Sigmoid colon (tissue), 7 donors: ENCODE measurements around the gene PDE4D. TPM values are rescaled to one million over a fixed set of nuclear protein-coding genes. Genes with fewer than 3 reads are reported as not detected.

ENCODE experiments used
- DNase-seq: peaks from one replicate; pipeline ENCODE4 v3.0.0-alpha.2; 2019
- H3K27ac ChIP-seq, 4 donors: fragments of 200-600 bp; sonication (generic); one replicate each; pipeline ENCODE4 v1.5.1; 2016 to 2019; ENCODE audit warnings: mild to moderate bottlenecking in 1 of 4
- H3K27me3 ChIP-seq, 3 donors: fragments of 200-600 bp; sonication (generic); one replicate each; pipeline ENCODE4 v1.5.1; 2019; ENCODE audit warnings: mild to moderate bottlenecking in 1 of 3
- H3K36me3 ChIP-seq, 4 donors: fragments of 200-600 bp; sonication (generic); one replicate each; pipeline ENCODE4 v1.5.1; 2016 to 2019
- H3K4me1 ChIP-seq, 4 donors: fragments of 200-600 bp; sonication (generic); one replicate each; pipeline ENCODE4 v1.5.1; 2017 to 2019
- H3K4me3 ChIP-seq, 4 donors: fragments of 200-600 bp; sonication (generic); one replicate each; pipeline ENCODE4 v1.5.1; 2017 to 2019; ENCODE audit warnings: mild to moderate bottlenecking in 2 of 4, moderate library complexity in 1 of 4
- H3K9me3 ChIP-seq, 4 donors: fragments of 200-600 bp in 3 of 4; sonication (generic) in 3 of 4; one replicate each; pipeline versions ENCODE4 v1.5.1 to v1.6.1; 2013 to 2019
- CTCF ChIP-seq, 4 experiments: fragments of 450-650 bp in 3 of 4; fragments of 200-600 bp in 1 of 4; IDR thresholded peaks; one replicate each; pipeline ENCODE4 v1.5.1; 2016 to 2019; ENCODE audit warnings: antibody characterized with exemption in 4 of 4, mild to moderate bottlenecking in 3 of 4, moderate library complexity in 2 of 4
- EP300 ChIP-seq, 4 donors: sonication (generic); formaldehyde crosslinking; IDR thresholded peaks; one replicate each; pipeline ENCODE4 v1.6.1; 2017; ENCODE audit warnings: antibody characterized with exemption in 4 of 4
- POLR2A ChIP-seq, 2 donors: fragments of 450-650 bp; IDR thresholded peaks; one replicate each; pipeline ENCODE4 v1.6.1; 2016; ENCODE audit warnings: antibody characterized with exemption in 2 of 2, mild to moderate bottlenecking in 2 of 2, moderate library complexity in 2 of 2
- POLR2AphosphoS5 ChIP-seq, 4 donors: sonication (generic); formaldehyde crosslinking; IDR thresholded peaks; one replicate each; pipeline ENCODE4 v1.6.1; 2017; ENCODE audit warnings: antibody characterized with exemption in 4 of 4
- WGBS, 2 donors: extraction: QIAGEN DNeasy Blood & Tissue Kit; methylation state at CpG; one replicate each; pipeline ENCODE4 v1.1.7; 2013; 5-methylcytosine and 5-hydroxymethylcytosine counted together
- intact Hi-C: fragments of 100-400 bp; cut with DNase I; formaldehyde crosslinking; loops from one replicate; pipeline ENCODE4 v1.15.1; 2023
- polyA plus RNA-seq, 3 donors: library from polyadenylated mRNA; stranded (reverse); fragments of 200-250 nt; gene quantifications; one replicate each; pipeline ENCODE4 v1.2.3, GENCODE V29; 2013
- total RNA-seq, 4 donors: library from RNA; depleted of rRNA; stranded (reverse); fragments of >200 nt; gene quantifications; one replicate each; pipeline ENCODE4 v1.1.0, GENCODE V29; 2016
- donor health status: healthy with polysubstance abuse.
- donor health status: Bipolar disorder and iron deficiency.
- donor health status: healthy.

Gene PDE4D
- total and polyA plus RNA-seq, 7 donors = 6.0 to 289 (median 169) TPM

DNA sequence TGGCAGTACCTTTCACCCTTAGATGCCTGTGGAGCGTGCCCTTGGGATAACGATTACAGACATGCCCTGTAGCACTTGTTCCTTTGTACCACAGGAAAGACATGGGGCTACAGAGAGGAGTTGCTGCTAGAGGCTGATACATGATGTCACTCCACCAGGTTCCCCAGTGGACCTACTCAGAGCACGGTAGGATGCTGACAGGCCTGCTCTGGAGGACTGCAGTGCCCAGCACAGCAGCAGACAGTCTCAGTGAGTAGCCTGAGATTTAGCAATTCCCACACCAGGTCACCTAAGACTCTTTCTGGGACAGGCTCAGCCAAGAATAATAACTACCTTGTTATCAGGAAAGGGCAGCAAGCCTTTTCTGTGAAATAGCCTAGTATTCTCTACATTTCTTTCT is 28.8 kb downstream of the PDE4D start:
- no peak for TF ChIP-seq EP300 (IDR thresholded peaks at IDR 0.05)
- TF ChIP-seq CTCF (IDR thresholded peaks at IDR 0.05) = no peak
- no peak for TF ChIP-seq POLR2AphosphoS5 (IDR thresholded peaks at IDR 0.05)
- no peak for TF ChIP-seq POLR2A (IDR thresholded peaks at IDR 0.05)
- Histone ChIP-seq H3K4me3 (no peak overlapping the region), H3K4me1 (no peaks in the 10 kb centered on the region), H3K27me3 (no peaks in the 10 kb centered on the region), H3K27ac (no peak overlapping the region), H3K9me3 (no peaks in the 10 kb centered on the region), H3K36me3 (no peaks in the 10 kb centered on the region)
- DNase-seq = no peak
- whole genome bisulfite sequencing, 2 donors = 63 to 65% methylated on average over 3 of the region's 3 CpGs
- intact Hi-C loops = no loop called here

DNA sequence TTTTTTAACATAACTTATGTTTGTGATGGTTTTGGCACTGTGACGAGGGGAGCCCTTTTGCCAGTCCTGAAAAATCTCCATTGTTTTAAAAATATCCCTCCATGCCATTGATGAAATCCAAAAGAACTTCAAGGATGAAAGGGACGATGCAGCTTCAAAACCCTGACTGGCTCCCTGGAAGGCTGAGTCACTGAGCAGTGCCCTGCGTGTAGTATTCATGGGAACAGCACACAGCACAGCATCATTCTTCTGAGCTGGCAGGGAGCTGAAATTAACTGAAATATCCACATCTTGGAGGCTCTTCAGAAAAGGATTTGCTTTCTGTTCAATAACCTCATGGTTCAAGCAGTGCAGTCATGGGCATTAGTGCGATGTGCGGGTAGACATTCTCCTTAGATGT is 29.7 kb downstream of the PDE4D start:
- Histone ChIP-seq H3K27ac (no peak overlapping the region), H3K9me3 (no peaks in the 10 kb centered on the region), H3K27me3 (no peaks in the 10 kb centered on the region), H3K4me3 (no peak overlapping the region), H3K36me3 (no peaks in the 10 kb centered on the region), H3K4me1 (no peaks in the 10 kb centered on the region)
- TF ChIP-seq EP300 (IDR thresholded peaks at IDR 0.05) (no peak), CTCF (IDR thresholded peaks at IDR 0.05) (no peak), POLR2AphosphoS5 (IDR thresholded peaks at IDR 0.05) (no peak), POLR2A (IDR thresholded peaks at IDR 0.05) (no peak)
- no peak for DNase-seq
- WGBS, 2 donors = 79% methylated on average over 5 of the region's 5 CpGs
- intact Hi-C loops = no loop called here

DNA sequence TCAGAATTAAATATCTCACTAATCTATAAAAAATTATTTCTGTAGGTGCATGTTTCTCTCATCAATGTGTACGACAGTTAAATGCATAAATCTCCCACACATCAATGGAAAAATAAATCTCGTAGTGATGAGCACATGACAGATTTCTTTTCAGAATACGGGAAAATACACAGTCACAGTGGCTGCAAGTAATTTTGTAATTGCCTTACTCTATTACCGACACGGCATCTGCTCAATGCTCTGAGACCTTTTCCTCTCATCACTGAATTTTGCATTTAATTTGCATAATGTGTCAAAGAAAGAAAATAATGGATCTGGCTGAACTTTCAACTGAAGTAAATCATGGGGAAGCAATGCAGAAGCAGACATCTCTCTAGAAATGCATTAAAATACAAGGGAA is 37.2 kb downstream of the PDE4D start:
- DNase-seq = no peak
- no peak for TF ChIP-seq POLR2AphosphoS5 (IDR thresholded peaks at IDR 0.05)
- TF ChIP-seq POLR2A (IDR thresholded peaks at IDR 0.05) = no peak
- no peak for TF ChIP-seq CTCF (IDR thresholded peaks at IDR 0.05)
- TF ChIP-seq EP300 (IDR thresholded peaks at IDR 0.05) = no peak
- Histone ChIP-seq H3K4me1 (no peaks in the 10 kb centered on the region), H3K27ac (no peak overlapping the region), H3K27me3 (no peaks in the 10 kb centered on the region), H3K9me3 (no peaks in the 10 kb centered on the region), H3K4me3 (no peak overlapping the region), H3K36me3 (no peaks in the 10 kb centered on the region)
- 89 to 91% methylated on average over 5 of the region's 5 CpGs for WGBS, 2 donors
- intact Hi-C loops = no loop called here

DNA sequence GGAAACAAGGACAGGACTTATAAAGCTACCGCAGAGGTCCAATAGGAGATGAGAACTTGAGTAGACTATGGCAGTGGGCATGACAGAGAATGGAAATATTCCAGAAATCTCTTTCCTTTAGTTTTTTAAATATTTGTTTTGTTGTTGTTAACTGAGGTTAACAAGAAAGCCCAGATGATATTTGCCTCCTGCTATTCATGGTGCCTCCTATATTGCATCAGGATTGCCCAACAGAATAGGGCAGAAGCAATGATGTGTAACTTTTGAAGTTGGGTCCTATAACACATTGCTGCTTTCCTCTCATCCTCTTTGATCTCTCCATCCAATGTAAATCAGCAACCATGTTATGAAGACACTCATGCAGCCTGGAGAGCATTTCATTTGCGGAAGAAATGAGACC is 42.8 kb downstream of the PDE4D start:
- H3K36me3 ChIP-seq = no peaks in the 10 kb centered on the region
- no peaks in the 10 kb centered on the region for H3K27me3 ChIP-seq
- intact Hi-C loops = no loop called here
- no peak overlapping the region for H3K27ac ChIP-seq
- WGBS, 2 donors = 72 to 94% methylated on average over 2 of the region's 2 CpGs
- no peak for DNase-seq
- H3K4me1 ChIP-seq = no peaks in the 10 kb centered on the region
- TF ChIP-seq CTCF (IDR thresholded peaks at IDR 0.05) = no peak
- TF ChIP-seq POLR2AphosphoS5 (IDR thresholded peaks at IDR 0.05) = no peak
- TF ChIP-seq EP300 (IDR thresholded peaks at IDR 0.05) = no peak
- no peak overlapping the region for H3K4me3 ChIP-seq
- H3K9me3 ChIP-seq = no peaks in the 10 kb centered on the region

DNA sequence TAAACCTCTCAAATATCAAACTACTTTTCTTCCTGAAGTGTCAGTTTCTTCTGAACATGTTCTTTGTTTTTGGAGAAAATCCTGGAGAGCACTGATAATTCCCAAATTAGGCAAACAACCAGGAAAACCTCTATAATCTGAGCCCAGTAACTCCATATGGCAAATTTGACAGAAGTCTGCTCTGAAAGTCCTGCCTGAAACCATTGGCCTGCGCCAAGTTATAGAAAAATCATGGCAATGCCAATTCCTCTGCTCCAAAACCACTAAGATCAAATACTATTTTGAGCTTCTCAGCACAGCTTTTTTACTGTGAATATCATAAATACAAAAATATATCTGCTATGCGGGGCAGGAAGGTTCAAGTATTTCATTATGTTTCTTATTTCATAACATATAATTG is 45.9 kb downstream of the PDE4D start:
- TF ChIP-seq CTCF (IDR thresholded peaks at IDR 0.05) (no peak), POLR2A (IDR thresholded peaks at IDR 0.05) (no peak), EP300 (IDR thresholded peaks at IDR 0.05) (no peak), POLR2AphosphoS5 (IDR thresholded peaks at IDR 0.05) (no peak)
- Histone ChIP-seq H3K4me1 (no peaks in the 10 kb centered on the region), H3K27me3 (no peaks in the 10 kb centered on the region), H3K27ac (no peak overlapping the region), H3K9me3 (no peaks in the 10 kb centered on the region), H3K4me3 (no peak overlapping the region), H3K36me3 (no peaks in the 10 kb centered on the region)
- 93 to 97% methylated on average over 2 of the region's 2 CpGs for WGBS, 2 donors
- intact Hi-C loops = no loop called here
- no peak for DNase-seq
